Measurements from ENCODE around the gene SLC26A4. TPM values are rescaled to one million over a fixed set of nuclear protein-coding genes. Genes with fewer than 3 reads are reported as not detected.

Gene SLC26A4
- total and polyA plus RNA-seq, 2 donors from 2014 or later, result 2.5 to 7.3 TPM

DNA sequence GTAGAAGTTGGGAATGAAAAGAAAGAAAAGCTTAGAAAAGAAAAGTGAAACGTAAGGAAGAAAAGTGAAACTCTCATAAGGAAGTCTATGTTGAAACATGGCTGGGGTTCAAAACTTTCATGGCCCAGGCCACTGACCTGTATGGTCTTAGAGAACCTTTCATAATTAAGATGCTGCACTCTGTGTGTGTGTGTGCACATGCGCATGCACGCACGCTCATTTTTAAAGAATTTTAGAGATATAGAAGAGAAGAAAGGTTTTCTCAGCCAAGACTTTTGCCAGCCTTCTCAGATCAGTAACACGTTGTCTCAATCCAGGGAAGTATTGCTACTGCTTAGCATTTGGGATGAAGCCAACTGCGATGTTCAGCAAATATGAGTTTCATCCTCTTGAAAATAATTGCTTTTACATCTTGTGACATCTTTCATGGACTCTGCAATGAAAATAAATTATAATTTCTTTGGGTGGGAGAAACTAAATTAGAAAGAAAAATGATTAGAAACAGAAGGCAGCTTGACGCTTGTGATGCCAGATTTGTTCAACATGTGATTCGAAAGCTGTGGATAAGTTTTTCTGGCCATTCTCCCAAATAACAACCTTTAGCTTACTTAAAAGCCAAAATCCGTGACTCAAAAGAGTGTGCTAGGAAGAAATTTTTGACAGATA is 16.2 kb upstream of the SLC26A4 start:
- intact Hi-C loops (cut with DNase I), result no loop called here
- Histone ChIP-seq H3K36me3 (ENCODE audit: control insufficient read depth in 2 of 3, insufficient read depth in 3 of 3, low read length in 3 of 3) (no peaks in the 10 kb centered on the region), H3K27me3 (ENCODE audit: control insufficient read depth, insufficient read depth, low read length) (no peaks in the 10 kb centered on the region), H3K9ac (ENCODE audit: low read length in 3 of 3) (no peak overlapping the region), H3K4me3 (ENCODE audit: low read length in 3 of 3) (no peak overlapping the region), H3K27ac (ENCODE audit: low read depth in 2 of 2, low read length in 2 of 2) (no peak overlapping the region), H3K9me3 (ENCODE audit: control insufficient read depth in 2 of 3, insufficient read depth in 1 of 3, low read length in 3 of 3) (no peaks in the 10 kb centered on the region), H3K4me1 (ENCODE audit: control insufficient read depth in 2 of 3, insufficient read depth in 2 of 3, low read depth in 1 of 3, low read length in 3 of 3) (peaks cover 0 to 4% (median 0%) of the 10 kb centered on the region in 3 donors)
- TF ChIP-seq, protein P1, sequence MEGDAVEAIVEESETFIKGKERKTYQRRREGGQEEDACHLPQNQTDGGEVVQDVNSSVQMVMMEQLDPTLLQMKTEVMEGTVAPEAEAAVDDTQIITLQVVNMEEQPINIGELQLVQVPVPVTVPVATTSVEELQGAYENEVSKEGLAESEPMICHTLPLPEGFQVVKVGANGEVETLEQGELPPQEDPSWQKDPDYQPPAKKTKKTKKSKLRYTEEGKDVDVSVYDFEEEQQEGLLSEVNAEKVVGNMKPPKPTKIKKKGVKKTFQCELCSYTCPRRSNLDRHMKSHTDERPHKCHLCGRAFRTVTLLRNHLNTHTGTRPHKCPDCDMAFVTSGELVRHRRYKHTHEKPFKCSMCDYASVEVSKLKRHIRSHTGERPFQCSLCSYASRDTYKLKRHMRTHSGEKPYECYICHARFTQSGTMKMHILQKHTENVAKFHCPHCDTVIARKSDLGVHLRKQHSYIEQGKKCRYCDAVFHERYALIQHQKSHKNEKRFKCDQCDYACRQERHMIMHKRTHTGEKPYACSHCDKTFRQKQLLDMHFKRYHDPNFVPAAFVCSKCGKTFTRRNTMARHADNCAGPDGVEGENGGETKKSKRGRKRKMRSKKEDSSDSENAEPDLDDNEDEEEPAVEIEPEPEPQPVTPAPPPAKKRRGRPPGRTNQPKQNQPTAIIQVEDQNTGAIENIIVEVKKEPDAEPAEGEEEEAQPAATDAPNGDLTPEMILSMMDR (IDR thresholded peaks at IDR 0.05; ENCODE audit: borderline replicate concordance, extremely low read depth, insufficient read depth), result no peak
- DNase-seq, result peak in 1 of 5 donors; percentile 29
- no peak for FAIRE-seq

DNA sequence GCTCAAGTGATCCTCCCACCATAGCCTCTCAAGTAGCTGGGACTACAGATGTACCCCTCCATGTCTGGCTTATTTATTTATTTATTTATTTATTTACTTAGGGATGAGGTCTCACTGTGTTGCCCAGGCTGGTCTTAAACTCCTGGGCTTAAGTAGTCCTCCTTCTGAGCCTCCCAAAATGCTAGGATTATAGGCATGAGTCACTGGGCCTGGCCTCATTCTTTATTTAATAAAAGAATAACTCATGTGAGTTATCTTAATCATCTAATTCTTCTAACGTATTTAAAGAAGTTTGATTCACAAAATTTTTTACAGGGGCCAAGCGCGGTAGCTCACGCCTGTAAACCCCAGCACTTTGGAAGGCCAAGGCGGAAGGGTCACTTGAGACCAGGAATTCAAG is 8.0 kb upstream of the SLC26A4 start:
- FAIRE-seq, result no peak
- no peak overlapping the region for H3K9ac ChIP-seq (ENCODE audit: low read length in 3 of 3)
- H3K4me3 ChIP-seq (ENCODE audit: low read length in 3 of 3), result no peak overlapping the region

DNA sequence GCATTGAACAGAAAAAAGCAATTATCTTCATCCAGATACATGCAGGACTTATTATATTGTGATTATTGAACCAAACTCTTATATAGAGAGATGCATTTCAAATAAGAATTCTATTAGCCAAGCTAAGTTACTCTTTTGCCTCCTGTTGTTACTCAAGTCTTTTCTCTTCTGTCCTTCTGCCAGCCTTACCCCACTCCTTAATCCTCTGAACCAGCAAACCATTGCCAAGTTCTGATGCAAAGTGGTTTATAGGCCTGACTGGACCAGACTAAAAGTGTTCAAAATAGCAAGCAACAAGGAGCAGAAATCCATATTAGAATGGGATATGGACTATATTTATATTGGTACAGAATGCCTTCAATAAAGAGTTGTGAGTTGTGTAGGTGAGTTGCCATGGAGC is 2.2 kb upstream of the SLC26A4 start:
- peaks cover 0 to 13% (median 0%) of the 10 kb centered on the region in 3 donors for H3K4me1 ChIP-seq (ENCODE audit: control insufficient read depth in 2 of 3, insufficient read depth in 2 of 3, low read depth in 1 of 3, low read length in 3 of 3)
- FAIRE-seq (no peak), DNase-seq (no peak)
- TF ChIP-seq, protein P1 (IDR thresholded peaks at IDR 0.05; ENCODE audit: borderline replicate concordance, extremely low read depth, insufficient read depth), result no peak
- H3K27ac ChIP-seq (ENCODE audit: low read depth in 2 of 2, low read length in 2 of 2), result no peak overlapping the region
- intact Hi-C loops (cut with DNase I), result no loop called here
- H3K9ac ChIP-seq (ENCODE audit: low read length in 3 of 3), result no peak overlapping the region
- no peaks in the 10 kb centered on the region for H3K36me3 ChIP-seq (ENCODE audit: control insufficient read depth in 2 of 3, insufficient read depth in 3 of 3, low read length in 3 of 3)
- no peaks in the 10 kb centered on the region for H3K9me3 ChIP-seq (ENCODE audit: control insufficient read depth in 2 of 3, insufficient read depth in 1 of 3, low read length in 3 of 3)
- peaks cover 11% of the 10 kb centered on the region for H3K27me3 ChIP-seq (ENCODE audit: control insufficient read depth, insufficient read depth, low read length)
- no peak overlapping the region for H3K4me3 ChIP-seq (ENCODE audit: low read length in 3 of 3)

More for the DNA sequence above, 8.0 kb upstream of the SLC26A4 start:
- Histone ChIP-seq H3K4me1 (ENCODE audit: control insufficient read depth in 2 of 3, insufficient read depth in 2 of 3, low read depth in 1 of 3, low read length in 3 of 3) (no peaks in the 10 kb centered on the region), H3K36me3 (ENCODE audit: control insufficient read depth in 2 of 3, insufficient read depth in 3 of 3, low read length in 3 of 3) (no peaks in the 10 kb centered on the region), H3K27me3 (ENCODE audit: control insufficient read depth, insufficient read depth, low read length) (no peaks in the 10 kb centered on the region), H3K9me3 (ENCODE audit: control insufficient read depth in 2 of 3, insufficient read depth in 1 of 3, low read length in 3 of 3) (no peaks in the 10 kb centered on the region), H3K27ac (ENCODE audit: low read depth in 2 of 2, low read length in 2 of 2) (no peak overlapping the region)
- TF ChIP-seq, protein P1 (IDR thresholded peaks at IDR 0.05; ENCODE audit: borderline replicate concordance, extremely low read depth, insufficient read depth), result no peak
- DNase-seq, result no peak
- intact Hi-C loops (cut with DNase I), result no loop called here

Measured in kidney (tissue), 14 donors.